ENCODE measurements around the gene KIF1B. TPM values are rescaled to one million over a fixed set of nuclear protein-coding genes. Genes with fewer than 3 reads are reported as not detected.
"Not testable (repeated sequence)": the region's sequence is repeated elsewhere in the genome, so short reads cannot be mapped to it uniquely, and the experiment has no call there.

KIF1B gene
- total RNA-seq, 4 donors from 2014 or later = 45.7 to 63.5 (median 52.1) TPM

GRCh38 chr1:10237157-10237539, 26.8 kb downstream of the KIF1B start:
- no peak for ATAC-seq (ENCODE audit: low FRiP score)
- no peak for DNase-seq (ENCODE audit: low spot score)
- TF ChIP-seq CTCF (IDR thresholded peaks at IDR 0.05) = no peak

- ATAC-seq (ENCODE audit: low FRiP score) (no peak), DNase-seq (ENCODE audit: low spot score) (no peak)
- no peak for TF ChIP-seq CTCF (IDR thresholded peaks at IDR 0.05)
Measured at GRCh38 chr1:10242135-10242534, 31.8 kb downstream of the KIF1B start.

- DNase-seq (ENCODE audit: low spot score) (no peak), ATAC-seq (ENCODE audit: low FRiP score) (no peak)
- TF ChIP-seq CTCF (IDR thresholded peaks at IDR 0.05) = no peak
Measured at GRCh38 chr1:10242811-10243210, 32.4 kb downstream of the KIF1B start.

GRCh38 chr1:10245674-10246073, 35.3 kb downstream of the KIF1B start:
- no peak for TF ChIP-seq CTCF (IDR thresholded peaks at IDR 0.05)
- DNase-seq (ENCODE audit: low spot score) (no peak), ATAC-seq (ENCODE audit: low FRiP score) (no peak)

- TF ChIP-seq CTCF (IDR thresholded peaks at IDR 0.05) = no peak
- ATAC-seq (ENCODE audit: low FRiP score) = no peak
- no peak for DNase-seq (ENCODE audit: low spot score)
Measured at GRCh38 chr1:10249808-10250457, 39.6 kb downstream of the KIF1B start.

GRCh38 chr1:10250663-10251062, 40.3 kb downstream of the KIF1B start:
- DNase-seq (ENCODE audit: low spot score) (no peak), ATAC-seq (ENCODE audit: low FRiP score) (no peak)
- TF ChIP-seq CTCF (IDR thresholded peaks at IDR 0.05) = no peak

GRCh38 chr1:10251325-10252108, 41.1 kb downstream of the KIF1B start:
- ATAC-seq (ENCODE audit: low FRiP score); DNase-seq (ENCODE audit: low spot score): not testable (repeated sequence)

All from omental fat pad (tissue), 4 donors.